ENCODE data around the gene PRDM15. TPM values are rescaled to one million over a fixed set of nuclear protein-coding genes. Genes with fewer than 3 reads are reported as not detected.

Gene PRDM15
- total RNA-seq, 2 experiments from 2014 or later, result 19.7 to 30.2 TPM

- intact Hi-C loops (cut with micrococcal nuclease; ENCODE audit: unreplicated experiment), result no loop called here
- POLR2A ChIA-PET, result no interaction called here
- CTCF ChIA-PET (ENCODE audit: unreplicated experiment), result no interaction called here
- Histone ChIP-seq H3K79me2 (ENCODE audit: insufficient read depth, low read depth, low read length) (no peaks in the 10 kb centered on the region), H4K20me1 (ENCODE audit: insufficient read depth, low read length) (no peaks in the 10 kb centered on the region), H2AFZ (ENCODE audit: low read length) (no peak overlapping the region), H3K4me1 (ENCODE audit: insufficient read depth, low read length, poor library complexity, severe bottlenecking) (no peaks in the 10 kb centered on the region), H3K9me2 (ENCODE audit: insufficient read depth, low read length) (no peaks in the 10 kb centered on the region), H3K9me3 (ENCODE audit: low read length) (0 out of 2 replicates have a peak, but pooled peaks cover 7% of the 10 kb centered on the region), H3K4me3 (ENCODE audit: low read depth, low read length, poor library complexity, severe bottlenecking) (no peak overlapping the region), H3K4me2 (ENCODE audit: low read length) (no peak overlapping the region), H3K27ac (ENCODE audit: low read depth, low read length, poor library complexity, severe bottlenecking) (no peak overlapping the region), H3K36me3 (ENCODE audit: insufficient read depth, low read length) (peaks cover 67% of the 10 kb centered on the region)
- DNase-seq (ENCODE audit: low spot score), result no peak
- BruUV-seq (replicated peaks), result no TSS peak
- TF ChIP-seq EZH2phosphoT487 (IDR thresholded peaks at IDR 0.05; ENCODE audit: borderline replicate concordance, low read depth, low read length), result no peak
Measured at GRCh38 chr21:41810597-41810932, 68.6 kb downstream of the PRDM15 start.

- Histone ChIP-seq H2AFZ (ENCODE audit: low read length) (no peak overlapping the region), H3K9me2 (ENCODE audit: insufficient read depth, low read length) (no peaks in the 10 kb centered on the region), H3K4me1 (ENCODE audit: insufficient read depth, low read length, poor library complexity, severe bottlenecking) (no peaks in the 10 kb centered on the region), H4K20me1 (ENCODE audit: insufficient read depth, low read length) (no peaks in the 10 kb centered on the region), H3K4me3 (ENCODE audit: low read depth, low read length, poor library complexity, severe bottlenecking) (no peak overlapping the region), H3K27ac (ENCODE audit: low read depth, low read length, poor library complexity, severe bottlenecking) (no peak overlapping the region), H3K4me2 (ENCODE audit: low read length) (no peak overlapping the region), H3K36me3 (ENCODE audit: insufficient read depth, low read length) (peaks cover 67% of the 10 kb centered on the region), H3K9me3 (ENCODE audit: low read length) (0 out of 2 replicates have a peak, but pooled peaks cover 7% of the 10 kb centered on the region), H3K79me2 (ENCODE audit: insufficient read depth, low read depth, low read length) (no peaks in the 10 kb centered on the region)
- POLR2A ChIA-PET, result no interaction called here
- no peak for DNase-seq (ENCODE audit: low spot score)
- TF ChIP-seq CTCF (conservative IDR thresholded peaks at IDR 0.05; ENCODE audit: low read length) (no peak), EZH2phosphoT487 (IDR thresholded peaks at IDR 0.05; ENCODE audit: borderline replicate concordance, low read depth, low read length) (no peak)
- no TSS peak for BruUV-seq (replicated peaks)
- CTCF ChIA-PET (ENCODE audit: unreplicated experiment), result no interaction called here
- intact Hi-C loops (cut with micrococcal nuclease; ENCODE audit: unreplicated experiment), result no loop called here
Measured at GRCh38 chr21:41809891-41810596, 69.1 kb downstream of the PRDM15 start.

- no peaks in the 10 kb centered on the region for H3K9me2 ChIP-seq (ENCODE audit: insufficient read depth, low read length)
- no peak overlapping the region for H3K27ac ChIP-seq (ENCODE audit: low read depth, low read length, poor library complexity, severe bottlenecking)
- no peak for DNase-seq (ENCODE audit: low spot score)
- no peak overlapping the region for H3K4me2 ChIP-seq (ENCODE audit: low read length)
- TF ChIP-seq CTCF (conservative IDR thresholded peaks at IDR 0.05; ENCODE audit: low read length) (no peak), EZH2phosphoT487 (IDR thresholded peaks at IDR 0.05; ENCODE audit: borderline replicate concordance, low read depth, low read length) (no peak)
- CTCF ChIA-PET (ENCODE audit: unreplicated experiment), result no interaction called here
- no TSS peak for BruUV-seq (replicated peaks)
- no peaks in the 10 kb centered on the region for H3K4me1 ChIP-seq (ENCODE audit: insufficient read depth, low read length, poor library complexity, severe bottlenecking)
- 0 out of 2 replicates have a peak, but pooled peaks cover 7% of the 10 kb centered on the region for H3K9me3 ChIP-seq (ENCODE audit: low read length)
- POLR2A ChIA-PET, result no interaction called here
- peaks cover 75% of the 10 kb centered on the region for H3K36me3 ChIP-seq (ENCODE audit: insufficient read depth, low read length)
- no peak overlapping the region for H3K4me3 ChIP-seq (ENCODE audit: low read depth, low read length, poor library complexity, severe bottlenecking)
- no peak overlapping the region for H2AFZ ChIP-seq (ENCODE audit: low read length)
- intact Hi-C loops (cut with micrococcal nuclease; ENCODE audit: unreplicated experiment), result no loop called here
- H4K20me1 ChIP-seq (ENCODE audit: insufficient read depth, low read length), result no peaks in the 10 kb centered on the region
- H3K79me2 ChIP-seq (ENCODE audit: insufficient read depth, low read depth, low read length), result no peaks in the 10 kb centered on the region
Measured at GRCh38 chr21:41808846-41809245, 70.3 kb downstream of the PRDM15 start.
